Activated gamma-delta T cell (primary cell): Measurements from ENCODE around the gene PCDHGB3.

Experiments used
- DNase-seq: peaks from one replicate; lab custom pipeline; 2025; lab: John Stamatoyannopoulos, UW

PCDHGB3 gene

DNA sequence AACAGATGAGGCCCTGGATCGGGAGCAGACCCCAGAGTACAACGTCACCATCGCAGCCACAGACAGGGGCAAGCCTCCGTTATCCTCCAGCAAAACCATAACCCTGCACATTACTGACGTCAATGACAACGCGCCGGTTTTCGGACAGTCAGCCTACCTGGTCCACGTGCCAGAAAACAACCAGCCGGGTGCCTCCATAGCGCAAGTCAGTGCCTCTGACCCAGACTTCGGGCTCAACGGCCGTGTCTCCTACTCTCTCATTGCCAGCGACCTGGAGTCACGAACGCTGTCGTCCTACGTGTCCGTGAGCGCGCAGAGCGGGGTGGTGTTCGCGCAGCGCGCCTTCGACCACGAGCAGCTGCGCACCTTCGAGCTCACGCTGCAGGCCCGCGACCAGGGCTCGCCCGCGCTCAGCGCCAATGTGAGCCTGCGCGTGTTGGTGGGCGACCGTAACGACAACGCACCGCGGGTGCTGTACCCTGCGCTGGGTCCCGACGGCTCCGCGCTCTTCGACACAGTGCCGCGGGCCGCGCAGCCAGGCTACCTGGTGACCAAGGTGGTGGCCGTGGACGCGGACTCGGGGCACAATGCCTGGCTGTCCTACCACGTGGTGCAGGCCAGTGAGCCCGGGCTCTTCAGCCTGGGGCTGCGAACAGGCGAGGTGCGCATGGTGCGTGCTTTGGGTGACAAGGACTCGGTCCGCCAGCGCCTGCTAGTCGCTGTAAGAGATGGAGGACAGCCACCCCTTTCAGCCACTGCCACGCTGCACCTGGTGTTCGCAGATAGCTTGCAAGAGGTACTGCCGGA is 49.2 kb downstream of the PCDHGB3 start:
- DNase-seq = no peak

GRCh38 chr5:141420855-141421488 is 50.9 kb downstream of the PCDHGB3 start, which contains the start of gene PCDHGA11:
TSS of gene PCDHGA11 (plus strand) at chr5:141421051. CDS start at chr5:141421228, 177 bp downstream.
- DNase-seq = no peak

GRCh38 chr5:141421489-141421855 is 51.4 kb downstream of the PCDHGB3 start:
- no peak for DNase-seq
